Body of pancreas (tissue), 4 donors: ENCODE measurements around the gene ARNT2. TPM values are rescaled to one million over a fixed set of nuclear protein-coding genes. Genes with fewer than 3 reads are reported as not detected.

ENCODE experiments used
- ATAC-seq: fragments of 150-250 bp; one replicate; pipeline ENCODE4 v1.9.1; 2016
- DNase-seq, 4 donors: peaks; one replicate each; pipeline ENCODE4 v3.0.0-alpha.2; 2019
- H3K27ac ChIP-seq, 4 donors: fragments of 200-600 bp; sonication (generic); 1 replicate in 3 of 4; 2 replicates in 1 of 4; pipeline versions ENCODE4 v1.5.1 to v1.6.1; 2016 to 2019; ENCODE audit warnings: mild to moderate bottlenecking in 1 of 4, mixed read lengths in 1 of 4, moderate library complexity in 1 of 4
- H3K27me3 ChIP-seq, 2 donors: fragments of 200-600 bp; sonication (generic); one replicate each; pipeline ENCODE4 v1.6.0; 2016; ENCODE audit warnings: mild to moderate bottlenecking in 1 of 2
- H3K36me3 ChIP-seq, 2 donors: fragments of 200-600 bp; sonication (generic); replicated peaks in 1 of 2; 2 replicates each; pipeline ENCODE4 v1.5.1; 2016; ENCODE audit warnings: low read depth in 2 of 2; ENCODE audit not compliant: insufficient read depth in 1 of 2
- H3K4me1 ChIP-seq: fragments of 200-600 bp; sonication (generic); one replicate; pipeline ENCODE4 v1.6.0; 2016
- H3K4me3 ChIP-seq, 2 donors: fragments of 200-600 bp; sonication (generic); 1 replicate in 1 of 2; 2 replicates in 1 of 2; pipeline ENCODE4 v1.5.1; 2016 to 2019
- H3K9me3 ChIP-seq, 3 donors: fragments of 200-600 bp; sonication (generic); 1 replicate in 2 of 3; 2 replicates in 1 of 3; pipeline ENCODE4 v1.5.1; 2016
- CTCF ChIP-seq, 7 experiments: fragments of 450-650 bp in 4 of 7; fragments of 200-600 bp in 3 of 7; sonication (generic) in 3 of 7; IDR thresholded peaks; one replicate each; pipeline ENCODE4 v1.5.1; 2016 to 2019; ENCODE audit warnings: antibody characterized with exemption in 7 of 7
- POLR2A ChIP-seq, 3 donors: fragments of 450-650 bp; IDR thresholded peaks; one replicate each; pipeline ENCODE4 v1.6.1; 2016; ENCODE audit warnings: antibody characterized with exemption in 3 of 3, mild to moderate bottlenecking in 2 of 3
- WGBS, 2 donors: methylation state at CpG; one replicate each; pipeline ENCODE4 v1.1.5; 2017; 5-methylcytosine and 5-hydroxymethylcytosine counted together
- intact Hi-C: fragments of 100-400 bp; cut with DNase I; formaldehyde crosslinking; loops from one replicate; pipeline ENCODE4 v1.15.1; 2023
- total RNA-seq, 2 donors: library from RNA; depleted of rRNA; stranded (reverse); fragments of >200 nt; gene quantifications; one replicate each; pipeline ENCODE4 v1.1.0, GENCODE V29; 2016

ARNT2 gene
- total RNA-seq, 2 donors from 2014 or later: 5.3 to 5.4 TPM

- peaks cover 12% of the 10 kb centered on the region for H3K4me1 ChIP-seq
- DNase-seq: no peak
- no peaks in the 10 kb centered on the region for H3K9me3 ChIP-seq
- no peak for TF ChIP-seq POLR2A (IDR thresholded peaks at IDR 0.05)
- no peak for TF ChIP-seq CTCF (IDR thresholded peaks at IDR 0.05)
- H3K27ac ChIP-seq: no peak overlapping the region
- H3K36me3 ChIP-seq: no peaks in the 10 kb centered on the region
- intact Hi-C loops: no loop called here
- WGBS, 2 donors: 68 to 69% methylated on average over 13 to 14 of the region's 14 CpGs
- H3K27me3 ChIP-seq: no peaks in the 10 kb centered on the region
- ATAC-seq: no peak
- H3K4me3 ChIP-seq: no peak overlapping the region
These were observed 200.7 kb downstream of the ARNT2 start for GRCh38 chr15:80604583-80605575.

DNA sequence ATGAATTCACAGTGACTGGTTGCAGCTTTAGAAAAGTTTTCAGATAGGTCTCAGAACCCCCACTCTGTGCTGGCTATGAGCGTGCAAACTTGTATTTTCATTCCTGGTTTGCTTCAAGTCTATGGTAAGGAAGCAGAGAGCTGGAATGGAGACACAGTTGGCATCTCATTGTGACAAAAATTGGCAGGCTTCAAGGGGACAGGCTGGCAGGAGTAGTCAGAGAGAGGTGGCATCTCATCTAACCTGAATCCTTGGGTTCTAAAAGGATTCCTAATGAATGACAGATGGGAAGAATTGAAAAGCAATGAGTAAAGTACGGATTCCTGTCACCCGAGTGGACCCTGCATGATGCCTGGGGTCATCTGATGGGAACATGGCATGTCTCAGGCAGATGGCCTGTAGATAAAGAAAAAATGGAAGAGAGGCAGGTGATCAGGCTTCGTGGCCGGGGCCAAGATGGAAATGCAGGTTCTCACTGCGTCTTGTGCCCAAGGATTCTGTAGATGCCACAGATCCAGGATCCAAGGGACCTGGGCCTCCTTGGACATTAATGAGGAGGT is 201.5 kb downstream of the ARNT2 start:
- DNase-seq: no peak
- Histone ChIP-seq H3K9me3 (no peaks in the 10 kb centered on the region), H3K4me3 (no peak overlapping the region), H3K27me3 (no peaks in the 10 kb centered on the region), H3K27ac (no peak overlapping the region), H3K36me3 (no peaks in the 10 kb centered on the region), H3K4me1 (peaks cover 12% of the 10 kb centered on the region)
- no peak for ATAC-seq
- TF ChIP-seq POLR2A (IDR thresholded peaks at IDR 0.05) (no peak), CTCF (IDR thresholded peaks at IDR 0.05) (no peak)
- 74 to 89% methylated on average over 6 of the region's 6 CpGs for WGBS, 2 donors
- intact Hi-C loops: no loop called here

DNA sequence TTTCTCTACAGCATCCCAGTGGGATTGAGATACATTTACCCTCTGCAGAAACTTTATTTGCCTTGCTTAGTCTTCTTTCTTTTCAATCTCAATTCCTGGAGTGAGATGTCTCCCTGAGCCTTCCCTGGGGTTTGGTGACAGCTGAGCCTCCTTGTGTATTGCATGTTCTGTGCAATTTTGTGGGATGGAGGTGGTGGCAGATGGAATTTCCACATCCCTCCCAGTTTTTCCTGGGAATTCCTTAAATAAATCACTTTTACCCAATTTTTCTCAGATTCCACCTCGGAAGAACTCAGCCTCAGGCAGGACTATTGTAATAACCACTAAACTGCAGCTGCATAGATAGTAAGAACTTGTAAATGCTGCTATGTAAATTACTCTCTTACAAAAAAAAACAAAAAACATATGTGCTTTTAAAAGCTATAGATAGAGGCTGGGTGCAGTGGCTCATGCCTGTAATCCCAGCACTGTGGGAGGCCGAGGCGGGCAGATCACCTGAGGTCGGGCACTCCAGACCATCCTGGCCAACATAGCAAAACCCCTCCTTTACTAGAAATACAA is 202.4 kb downstream of the ARNT2 start:
- no peak for DNase-seq
- no peaks in the 10 kb centered on the region for H3K36me3 ChIP-seq
- intact Hi-C loops: no loop called here
- peaks cover 12% of the 10 kb centered on the region for H3K4me1 ChIP-seq
- no peak for ATAC-seq
- TF ChIP-seq CTCF (IDR thresholded peaks at IDR 0.05): no peak
- no peak for TF ChIP-seq POLR2A (IDR thresholded peaks at IDR 0.05)
- H3K27me3 ChIP-seq: no peaks in the 10 kb centered on the region
- no peak overlapping the region for H3K4me3 ChIP-seq
- H3K27ac ChIP-seq: no peak overlapping the region
- H3K9me3 ChIP-seq: no peaks in the 10 kb centered on the region
- 82 to 85% methylated on average over 4 of the region's 4 CpGs for WGBS, 2 donors

- 46 to 65% methylated on average over 3 to 4 of the region's 4 CpGs for WGBS, 2 donors
- TF ChIP-seq CTCF (IDR thresholded peaks at IDR 0.05): no peak
- TF ChIP-seq POLR2A (IDR thresholded peaks at IDR 0.05): no peak
- no peaks in the 10 kb centered on the region for H3K36me3 ChIP-seq
- intact Hi-C loops: no loop called here
- no peak for ATAC-seq
- H3K9me3 ChIP-seq: no peaks in the 10 kb centered on the region
- H3K27ac ChIP-seq: peak overlapping the region in 1 of 4 donors; percentile 8
- no peak overlapping the region for H3K4me3 ChIP-seq
- DNase-seq: no peak
- H3K4me1 ChIP-seq: peaks cover 12% of the 10 kb centered on the region
- no peaks in the 10 kb centered on the region for H3K27me3 ChIP-seq
These were observed 203.3 kb downstream of the ARNT2 start for GRCh38 chr15:80607287-80607980.
